ENCODE results near the gene SGK1. TPM values are rescaled to one million over a fixed set of nuclear protein-coding genes. Genes with fewer than 3 reads are reported as not detected.
"Not testable (repeated sequence)": the region's sequence is repeated elsewhere in the genome, so short reads cannot be mapped to it uniquely, and the experiment has no call there.

Gene SGK1
- total RNA-seq, 4 donors from 2014 or later: 95.1 to 919 (median 248) TPM

GRCh38 chr6:134182528-134182927, 135.4 kb downstream of the SGK1 start:
- TF ChIP-seq POLR2A (IDR thresholded peaks at IDR 0.05) (no peak), CTCF (IDR thresholded peaks at IDR 0.05) (no peak)
- no peak for DNase-seq (ENCODE audit: low spot score in 2 of 2)
- H3K4me3 ChIP-seq (ENCODE audit: low read depth, poor library complexity, severe bottlenecking): no peak overlapping the region
- 93% methylated on average over 6 of the region's 6 CpGs for WGBS, 2 donors
- intact Hi-C loops (cut with DNase I; ENCODE audit: low total_unique reads): no loop called here

GRCh38 chr6:134181726-134182125, 136.2 kb downstream of the SGK1 start:
- DNase-seq (ENCODE audit: low spot score in 2 of 2); H3K4me3 ChIP-seq (ENCODE audit: low read depth, poor library complexity, severe bottlenecking); intact Hi-C loops (cut with DNase I; ENCODE audit: low total_unique reads): not testable (repeated sequence)
- 90 to 92% methylated on average over 5 of the region's 5 CpGs for WGBS, 2 donors

- intact Hi-C loops (cut with DNase I; ENCODE audit: low total_unique reads): not testable (repeated sequence)
Observed at GRCh38 chr6:134181251-134181650, 136.7 kb downstream of the SGK1 start.

GRCh38 chr6:134180540-134180939, 137.4 kb downstream of the SGK1 start:
- DNase-seq (ENCODE audit: low spot score in 2 of 2); intact Hi-C loops (cut with DNase I; ENCODE audit: low total_unique reads); H3K4me3 ChIP-seq (ENCODE audit: low read depth, poor library complexity, severe bottlenecking): not testable (repeated sequence)
- 86 to 92% methylated on average over 4 of the region's 4 CpGs for WGBS, 2 donors

More at GRCh38 chr6:134181251-134181650, 136.7 kb downstream of the SGK1 start:
- DNase-seq (ENCODE audit: low spot score in 2 of 2); H3K4me3 ChIP-seq (ENCODE audit: low read depth, poor library complexity, severe bottlenecking): not testable (repeated sequence)
- 91 to 95% methylated on average over 8 of the region's 8 CpGs for WGBS, 2 donors

DNA sequence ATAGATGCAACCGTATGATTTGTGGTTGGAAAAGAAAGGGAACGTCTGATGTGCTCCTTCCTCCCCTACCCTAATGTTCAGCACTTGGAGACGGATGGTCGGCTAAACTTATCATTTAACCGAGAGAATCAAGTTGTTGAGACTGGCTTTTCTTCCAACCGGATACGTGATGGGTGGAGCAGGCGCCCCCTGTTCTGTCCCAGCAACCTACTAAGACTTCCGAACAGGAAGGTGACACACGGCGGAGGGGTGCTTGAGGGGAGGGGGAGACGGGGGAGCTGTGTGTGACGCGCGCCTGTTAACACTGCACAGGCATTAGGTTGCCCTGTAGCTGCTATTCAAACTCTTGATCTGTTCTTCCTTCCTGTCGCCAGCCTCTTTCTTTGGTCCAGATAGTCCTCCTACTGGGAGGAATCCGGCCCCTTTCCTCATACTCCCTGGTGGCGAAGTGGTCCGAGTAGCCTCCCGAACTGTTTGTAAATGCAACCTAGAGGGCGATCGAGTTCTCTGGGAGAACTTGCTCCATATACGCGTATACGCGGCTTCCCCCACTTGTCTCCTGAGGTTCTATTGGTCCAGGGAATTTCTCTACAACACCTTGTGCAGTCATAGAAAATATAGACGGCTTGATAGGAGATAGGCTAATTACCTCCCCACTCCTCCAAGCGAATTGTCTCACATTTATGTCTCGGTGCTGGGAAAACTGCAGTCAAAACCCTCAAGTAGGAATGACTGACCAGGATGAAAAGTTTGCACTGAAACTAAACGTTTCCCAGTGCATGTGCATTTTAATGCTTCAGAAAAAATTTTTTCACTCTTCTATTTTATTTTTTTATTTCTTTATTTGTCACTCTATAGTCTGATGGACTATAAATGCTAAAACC, 139.5 kb downstream of the SGK1 start:
- H3K4me3 ChIP-seq (ENCODE audit: low read depth, poor library complexity, severe bottlenecking): no peak overlapping the region
- DNase-seq (ENCODE audit: low spot score in 2 of 2): peak; percentile 90 to 93
- intact Hi-C loops (cut with DNase I; ENCODE audit: low total_unique reads): loop anchor here (10.0 kb wide), 1 partner anchor 466 kb away; no protein-coding TSS in a partner anchor
- 0 to 6% methylated on average over 30 of the region's 30 CpGs for WGBS, 2 donors
- TF ChIP-seq POLR2A (IDR thresholded peaks at IDR 0.05) (no peak), CTCF (IDR thresholded peaks at IDR 0.05) (peak in 1 of 3 donors; percentile 84)

GRCh38 chr6:134177753-134178160, 140.2 kb downstream of the SGK1 start:
- intact Hi-C loops (cut with DNase I; ENCODE audit: low total_unique reads): loop anchor here (10.0 kb wide), 1 partner anchor 467 kb away; no protein-coding TSS in a partner anchor
- TF ChIP-seq CTCF (IDR thresholded peaks at IDR 0.05) (no peak), POLR2A (IDR thresholded peaks at IDR 0.05) (no peak)
- WGBS, 2 donors: 16 to 22% methylated on average over 10 of the region's 10 CpGs
- no peak for DNase-seq (ENCODE audit: low spot score in 2 of 2)
- no peak overlapping the region for H3K4me3 ChIP-seq (ENCODE audit: low read depth, poor library complexity, severe bottlenecking)

DNA sequence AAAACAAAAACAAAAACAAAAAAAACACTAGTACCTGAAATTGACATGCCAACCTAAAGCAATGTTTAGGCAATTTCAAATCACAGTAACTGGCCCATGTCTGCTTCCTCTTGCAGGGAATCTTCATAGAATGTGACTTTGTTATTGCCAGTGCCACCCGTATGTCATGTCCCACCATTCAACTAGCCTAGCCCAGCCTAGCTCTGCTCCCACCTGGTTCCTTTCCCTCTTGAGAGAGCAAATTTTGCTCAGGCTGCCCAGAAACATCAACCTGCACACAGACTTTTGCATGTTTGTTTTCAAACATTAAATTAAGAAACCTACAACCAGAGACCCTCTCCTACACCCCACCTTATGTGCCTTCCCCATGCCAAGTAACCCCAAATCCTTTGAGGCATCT, 140.7 kb downstream of the SGK1 start:
- intact Hi-C loops (cut with DNase I; ENCODE audit: low total_unique reads): loop anchor here (10.0 kb wide), 1 partner anchor 468 kb away; no protein-coding TSS in a partner anchor
- no peak overlapping the region for H3K4me3 ChIP-seq (ENCODE audit: low read depth, poor library complexity, severe bottlenecking)
- 89 to 96% methylated on average over 1 of the region's 1 CpG for WGBS, 2 donors
- TF ChIP-seq CTCF (IDR thresholded peaks at IDR 0.05): no peak
- DNase-seq (ENCODE audit: low spot score in 2 of 2): no peak
